Hematopoietic multipotent progenitor cell (in vitro differentiated cells): ENCODE data around the gene NUAK1. TPM values are rescaled to one million over a fixed set of nuclear protein-coding genes. Genes with fewer than 3 reads are reported as not detected.
"Not testable (repeated sequence)": the region's sequence is repeated elsewhere in the genome, so short reads cannot be mapped to it uniquely, and the experiment has no call there.

Source experiments
- DNase-seq, 3 donors: peaks; one replicate each; pipeline ENCODE4 v3.0.0-alpha.2; 2011 to 2015; ENCODE audit warnings: low read depth in 2 of 3, low spot score in 2 of 3
- total RNA-seq: library from RNA; depleted of rRNA; stranded (reverse); fragments of >200 nt; gene quantifications from one replicate; pipeline ENCODE4 v1.2.3, GENCODE V29; 2012

The NUAK1 gene
- total RNA-seq, 1 donor = under 0.01 TPM

DNA sequence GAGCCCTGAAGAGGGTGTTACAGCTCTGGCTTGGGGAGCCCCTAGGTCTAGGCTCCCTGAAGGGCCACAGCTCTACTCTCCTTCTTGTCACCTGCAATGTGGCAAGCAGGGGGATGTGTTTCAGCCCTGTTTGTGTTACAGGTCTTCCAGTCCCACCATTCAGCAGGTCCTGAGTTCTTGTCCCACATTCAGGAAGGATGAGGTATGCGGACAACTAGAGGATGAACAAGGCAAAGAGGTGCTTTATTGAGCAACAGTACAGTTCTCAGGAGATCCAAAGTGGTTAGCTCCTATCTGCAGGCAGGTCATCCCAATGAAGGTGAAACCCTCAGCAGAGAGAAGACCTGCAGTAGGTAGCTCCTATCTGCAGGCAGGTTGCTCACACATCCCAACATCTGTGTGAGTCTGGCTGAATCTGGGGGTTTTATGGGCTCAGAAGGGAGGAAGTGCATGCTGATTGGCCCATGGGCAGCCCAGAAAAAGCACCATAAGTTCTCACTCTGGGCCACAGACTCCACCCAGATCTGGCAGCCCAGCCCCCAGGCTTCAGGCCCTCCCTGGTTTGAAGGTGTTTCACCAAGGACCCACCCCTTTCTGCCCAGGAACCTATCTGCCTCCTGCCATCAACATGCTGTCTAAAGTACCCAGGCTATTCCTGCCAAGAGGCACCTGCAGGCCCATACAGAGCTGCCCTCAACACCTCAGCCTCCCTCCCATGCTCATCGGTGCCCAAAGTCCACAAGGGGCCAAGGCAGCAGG, 98.9 kb downstream of the NUAK1 start:
- DNase-seq = no peak

DNA sequence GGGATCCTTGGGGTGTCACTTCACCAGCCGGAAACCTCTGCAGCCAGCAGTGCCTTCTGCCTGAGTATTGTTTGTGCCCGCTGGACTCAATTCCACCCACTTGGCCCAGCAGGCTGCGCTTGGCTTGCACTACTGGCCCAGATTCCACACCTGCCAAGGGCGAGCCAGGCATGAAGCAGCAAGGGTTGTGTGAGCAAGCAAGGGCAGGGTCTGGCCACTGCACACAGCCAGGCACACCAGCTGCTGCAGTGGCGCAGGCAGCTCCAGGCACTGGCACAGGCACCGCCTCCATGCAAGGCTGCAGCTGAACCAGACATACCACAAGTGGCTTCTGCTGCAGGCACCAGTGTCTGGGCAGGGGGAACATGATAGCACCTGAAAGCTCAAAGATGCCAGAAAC, 99.5 kb downstream of the NUAK1 start:
- no peak for DNase-seq

DNA sequence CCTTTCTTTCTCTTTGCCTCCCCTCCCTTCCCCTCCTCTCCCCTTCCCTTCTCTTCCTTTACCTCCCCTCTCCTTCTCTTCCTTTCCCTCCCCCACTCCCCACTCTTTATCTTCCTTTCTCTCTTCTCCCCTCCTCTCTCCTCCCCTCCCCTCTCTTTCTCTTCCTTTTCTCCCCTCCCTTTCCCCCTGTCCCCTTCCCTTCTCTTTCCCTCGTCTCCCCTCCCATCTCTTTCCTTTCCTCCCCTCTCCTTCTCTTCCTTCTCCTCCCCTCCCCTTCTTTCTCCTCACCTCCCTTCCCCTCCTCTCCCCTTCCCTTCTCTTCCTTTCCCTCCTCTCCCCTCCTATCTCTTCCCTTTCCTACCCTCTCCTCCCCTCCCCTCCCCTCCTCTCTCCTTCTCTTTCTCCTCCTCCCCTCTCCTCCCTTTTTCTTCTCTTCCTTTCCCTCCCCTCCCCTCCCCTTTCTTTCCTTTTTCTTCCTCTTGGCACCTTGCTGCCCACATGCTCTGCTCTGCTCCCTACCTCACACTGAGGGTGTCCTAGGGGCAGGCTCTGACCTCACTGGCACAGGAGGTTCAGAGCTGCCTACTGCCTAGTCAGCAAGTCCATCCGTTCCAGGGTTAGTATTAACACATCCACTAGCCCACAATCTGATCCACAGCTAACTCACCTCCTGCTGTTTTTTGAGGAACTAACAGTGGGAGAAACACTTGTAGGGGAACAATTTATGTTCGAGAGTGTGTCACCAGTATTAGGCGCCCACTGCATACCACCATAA, 101.0 kb downstream of the NUAK1 start:
- no peak for DNase-seq

DNA sequence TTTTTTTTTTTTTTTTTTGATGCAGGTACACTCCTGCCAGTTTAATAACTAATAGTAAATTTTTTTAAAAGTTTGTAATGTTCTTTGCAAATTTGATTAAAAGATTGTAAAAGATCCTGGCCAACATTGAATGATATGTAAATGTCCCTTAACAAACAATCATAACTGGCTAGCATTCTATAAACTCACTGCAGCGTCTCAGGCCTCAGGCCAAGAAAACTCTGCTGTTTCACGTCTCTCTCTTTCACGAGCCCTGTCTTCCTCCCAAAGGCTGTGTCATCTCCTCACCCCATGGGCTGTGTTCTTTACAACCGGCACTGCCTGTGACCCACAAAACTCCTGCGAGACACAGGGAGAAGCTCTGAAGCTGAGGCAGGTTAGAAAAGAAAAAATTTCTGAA, 103.3 kb downstream of the NUAK1 start:
- DNase-seq = no peak

DNA sequence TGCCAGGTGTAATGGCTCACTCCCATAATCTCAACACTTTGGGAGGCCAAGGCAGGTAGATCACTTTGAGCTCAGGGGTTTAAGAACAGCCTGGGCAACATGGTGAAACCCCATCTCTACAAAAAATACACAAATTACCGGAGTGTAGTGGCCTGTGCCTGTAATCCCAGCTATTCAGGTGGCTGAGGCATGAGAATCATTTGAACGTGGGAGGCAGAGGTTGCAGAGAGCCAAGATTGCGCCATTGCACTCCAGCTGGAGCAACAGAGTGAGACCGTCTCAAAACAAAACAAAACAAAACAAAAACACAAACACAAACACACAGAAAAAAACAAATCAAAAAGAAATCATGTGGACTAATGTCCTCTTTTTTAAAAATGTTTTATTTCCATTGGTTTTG, 104.4 kb downstream of the NUAK1 start:
- no peak for DNase-seq

DNA sequence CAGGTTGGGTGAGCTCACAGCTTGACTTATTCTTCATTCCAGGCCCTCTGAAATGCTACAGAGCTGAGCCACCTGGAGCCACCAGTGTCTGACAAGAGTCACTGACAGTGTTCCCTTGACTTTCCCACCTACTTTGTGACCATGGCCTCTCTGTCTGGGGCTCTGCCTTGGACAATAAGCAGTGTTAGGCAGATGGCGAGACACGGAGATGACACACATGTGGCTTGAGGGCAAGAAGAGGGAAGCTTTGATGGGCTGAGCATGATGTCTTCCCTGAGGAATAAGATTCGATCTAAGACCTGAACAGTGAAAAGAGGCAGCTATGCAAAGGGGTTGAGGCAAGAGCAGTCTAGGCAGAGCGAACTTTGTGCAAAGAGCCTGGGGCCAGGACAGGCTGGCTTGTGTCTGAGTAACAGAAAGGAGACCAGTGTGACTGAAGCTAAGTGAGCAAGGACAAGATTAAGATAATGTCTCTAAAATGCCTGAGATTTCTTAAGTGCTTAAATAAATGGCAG, 105.5 kb downstream of the NUAK1 start:
- DNase-seq = no peak

DNA sequence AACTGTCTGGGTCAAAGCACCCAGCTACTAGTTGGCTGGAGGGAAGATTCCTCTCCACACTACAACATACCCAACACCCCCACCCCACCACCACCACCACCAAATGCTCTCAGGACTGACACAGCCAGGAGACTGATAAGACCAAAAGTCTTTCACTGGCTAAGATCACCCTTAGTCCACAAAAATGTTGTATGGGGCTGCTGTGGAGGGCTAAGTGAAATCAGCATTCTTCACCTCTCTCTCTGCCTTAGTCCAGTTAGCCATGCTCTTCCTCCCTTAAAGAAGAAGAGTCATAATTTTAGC, 106.2 kb downstream of the NUAK1 start:
- no peak for DNase-seq

DNA sequence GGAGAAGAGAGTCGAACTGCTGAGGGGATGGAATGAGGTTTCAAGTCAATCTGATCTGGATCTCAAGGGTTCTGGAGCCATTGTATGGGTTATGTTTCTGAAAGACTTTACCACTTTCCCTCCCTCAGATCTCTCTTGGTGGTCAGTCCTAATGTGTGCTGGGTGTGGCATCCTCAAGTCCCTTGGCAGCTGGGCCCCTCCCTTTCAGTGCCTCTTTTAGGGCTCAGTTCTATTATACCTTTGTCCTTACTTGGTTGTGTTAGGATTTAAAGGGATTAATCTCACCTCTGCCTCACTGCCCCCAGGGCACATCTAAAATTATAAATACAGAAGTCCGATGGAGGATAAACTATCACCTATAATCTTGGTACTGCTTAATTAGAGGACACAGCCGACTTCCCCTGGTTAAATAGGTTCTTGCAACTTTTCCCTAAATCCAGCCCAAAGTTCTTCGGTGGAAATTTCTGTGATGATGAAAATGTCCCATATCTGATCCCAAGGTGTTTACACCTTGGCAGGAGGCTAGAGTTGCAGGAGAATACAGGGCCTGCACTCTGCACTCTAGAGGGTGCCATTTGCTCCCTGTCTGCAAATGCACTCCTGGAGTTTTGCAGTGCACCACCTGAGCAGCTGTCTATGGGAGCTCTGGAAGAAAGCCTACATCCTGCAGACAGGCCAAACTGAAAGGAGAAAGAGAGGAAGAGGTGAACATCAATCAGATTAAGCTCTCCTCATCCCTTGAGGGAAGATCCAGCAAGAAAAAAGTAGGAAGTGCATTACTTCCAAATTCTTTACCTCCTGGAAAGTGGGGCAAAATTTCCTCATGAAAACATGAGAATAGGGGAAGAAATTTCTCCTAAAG, 106.8 kb downstream of the NUAK1 start:
- DNase-seq = no peak

DNA sequence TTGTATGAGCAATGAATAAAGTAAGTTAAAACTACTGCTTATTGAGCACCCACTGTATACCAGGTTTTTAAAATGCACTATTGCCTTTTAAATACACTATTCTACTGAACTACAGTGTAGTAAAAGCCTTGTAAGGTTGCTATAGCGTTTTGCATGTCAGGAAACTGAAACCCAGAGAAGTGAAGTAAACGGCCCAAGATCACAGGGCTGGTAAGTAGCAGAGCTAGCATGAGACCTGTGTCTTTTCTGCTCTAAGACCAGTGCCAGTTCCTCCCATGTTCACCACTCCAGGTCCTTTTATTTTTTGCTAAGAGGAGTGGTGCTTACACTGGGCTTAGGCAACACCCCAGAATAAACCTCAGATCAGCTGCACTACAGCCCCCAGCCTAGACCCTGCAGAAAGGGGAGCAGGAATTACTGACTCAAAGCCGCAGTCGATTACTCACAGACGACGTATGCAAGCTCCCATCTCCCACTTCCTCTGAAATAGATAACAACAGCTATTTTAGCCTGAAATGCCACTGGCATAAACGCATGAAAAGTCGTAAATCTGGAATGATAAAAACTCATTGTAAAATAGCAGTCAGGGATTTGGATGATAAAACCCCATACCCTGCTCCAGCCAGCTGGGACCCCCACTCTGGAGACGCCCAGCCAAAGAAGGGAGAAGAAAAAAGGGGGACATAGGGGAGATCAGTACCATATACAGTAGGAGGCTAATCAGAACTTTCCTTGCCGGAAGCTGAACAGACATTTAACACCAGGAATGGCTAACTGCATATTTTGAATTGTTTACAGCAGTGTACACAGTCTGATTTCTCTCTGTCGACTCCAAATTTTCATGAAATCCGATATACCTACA, 108.3 kb downstream of the NUAK1 start:
- DNase-seq = no peak

DNA sequence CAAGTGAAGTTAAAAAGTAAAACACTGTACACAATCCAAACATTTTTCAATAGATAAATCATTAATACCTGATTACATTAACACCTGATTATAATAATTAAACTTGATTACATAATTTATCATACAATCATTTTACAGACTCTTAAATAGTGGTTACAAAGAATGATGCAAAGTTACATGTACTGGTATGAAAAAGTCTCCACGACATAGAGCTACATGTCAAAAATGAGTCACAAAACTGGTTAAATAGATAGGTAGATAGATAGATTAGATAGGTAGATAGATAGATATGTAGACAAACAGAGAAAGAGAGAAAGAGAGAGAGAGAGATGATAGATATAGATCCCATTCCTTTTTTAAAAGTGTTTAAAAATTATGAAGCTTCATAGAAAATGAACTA, 109.2 kb downstream of the NUAK1 start:
- no peak for DNase-seq

DNA sequence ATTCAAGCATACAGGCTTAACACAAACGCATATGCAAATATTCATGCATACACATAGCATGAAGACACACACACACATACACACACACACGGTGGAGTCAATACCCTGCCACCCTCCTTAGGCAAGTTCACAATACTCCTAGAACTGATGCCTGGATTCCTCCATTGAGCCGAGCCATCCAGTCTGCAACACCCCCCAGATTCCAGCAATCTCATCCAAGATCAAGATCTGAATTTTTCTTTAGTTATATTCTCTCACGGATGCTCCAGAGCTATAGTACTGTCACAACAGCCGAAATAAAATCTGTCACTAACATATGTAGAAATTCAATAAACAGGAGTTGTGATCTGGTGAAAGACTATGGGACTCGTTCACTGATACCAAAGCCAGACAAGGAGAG, 110.8 kb downstream of the NUAK1 start:
- no peak for DNase-seq

DNA sequence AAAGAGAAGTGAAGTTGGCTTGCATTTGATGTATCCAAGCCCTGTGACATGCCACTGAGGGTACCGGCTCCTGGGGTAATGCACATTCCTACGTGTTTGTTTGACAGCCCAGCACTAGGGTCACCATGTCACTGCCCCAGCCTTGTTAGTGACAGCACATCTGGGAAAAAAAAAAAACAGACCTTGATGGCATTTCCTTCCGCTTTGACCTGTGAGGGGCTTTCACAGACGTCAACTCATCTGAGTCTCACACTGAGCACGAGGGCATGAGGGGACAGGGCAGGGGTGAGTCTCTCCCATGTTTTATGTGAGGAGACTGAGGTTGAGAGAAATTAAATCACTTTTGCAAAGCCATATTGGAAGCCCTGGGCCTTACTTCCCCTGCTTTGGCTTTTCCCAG, 111.5 kb downstream of the NUAK1 start:
- DNase-seq = no peak

DNA sequence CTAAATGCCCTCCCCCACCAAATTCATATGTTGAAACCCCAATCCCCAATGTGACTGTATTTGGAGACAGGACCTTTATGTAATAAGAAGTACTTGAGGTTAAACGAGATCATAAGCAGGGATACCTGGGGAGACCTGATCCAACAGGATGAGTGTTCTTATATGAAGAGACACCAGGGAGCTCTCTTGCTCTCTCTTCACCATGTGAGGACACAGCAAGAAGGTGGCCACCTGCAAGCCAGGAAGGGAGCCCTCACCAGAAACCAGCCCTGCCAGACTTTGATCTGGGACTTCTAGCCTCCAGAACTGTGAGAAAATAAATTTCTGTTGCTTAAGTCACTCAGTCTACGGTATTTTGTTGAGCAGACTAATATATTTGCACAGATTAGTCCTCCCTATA, 113.6 kb downstream of the NUAK1 start:
- DNase-seq = no peak

DNA sequence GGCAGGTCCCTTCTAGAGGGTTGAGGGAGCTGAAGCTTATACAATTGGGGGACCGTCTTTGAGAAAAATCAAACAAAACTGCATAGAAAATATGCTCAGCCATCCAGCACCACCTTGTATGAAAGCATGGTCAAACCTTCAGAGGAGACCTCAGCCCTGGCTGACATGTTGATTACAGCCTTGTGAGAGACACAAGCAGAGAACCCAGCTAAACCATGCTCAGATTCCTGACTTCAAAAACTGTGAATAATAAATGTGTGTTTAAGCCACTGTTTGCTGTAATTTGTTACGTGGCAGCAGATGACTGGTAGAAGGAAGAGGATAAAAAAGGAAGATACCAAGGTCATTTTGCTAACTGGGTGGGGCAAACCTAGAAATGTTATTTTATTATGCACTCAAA, 115.7 kb downstream of the NUAK1 start:
- DNase-seq = no peak

DNA sequence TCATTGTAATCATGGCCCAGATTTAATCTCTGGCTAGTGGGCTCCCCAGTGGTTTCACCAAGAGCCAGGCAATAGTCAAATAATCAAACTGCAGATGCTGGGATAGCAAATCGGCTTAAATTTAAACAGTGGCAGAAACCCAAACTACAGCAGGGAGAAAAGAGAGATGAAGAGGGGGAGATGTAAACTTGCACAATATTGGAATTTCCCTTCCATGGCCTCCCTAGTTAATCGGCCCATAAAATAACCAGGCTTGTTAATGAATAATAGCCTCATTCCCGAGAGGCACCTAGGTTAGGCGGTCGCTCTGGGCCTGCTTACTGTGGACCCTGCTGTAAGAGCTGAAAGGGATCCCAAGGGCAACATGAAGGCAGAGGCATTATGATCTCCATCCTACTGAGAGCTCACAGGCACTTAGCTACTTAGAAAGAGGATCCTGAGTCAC, 116.2 kb downstream of the NUAK1 start:
- no peak for DNase-seq

DNA sequence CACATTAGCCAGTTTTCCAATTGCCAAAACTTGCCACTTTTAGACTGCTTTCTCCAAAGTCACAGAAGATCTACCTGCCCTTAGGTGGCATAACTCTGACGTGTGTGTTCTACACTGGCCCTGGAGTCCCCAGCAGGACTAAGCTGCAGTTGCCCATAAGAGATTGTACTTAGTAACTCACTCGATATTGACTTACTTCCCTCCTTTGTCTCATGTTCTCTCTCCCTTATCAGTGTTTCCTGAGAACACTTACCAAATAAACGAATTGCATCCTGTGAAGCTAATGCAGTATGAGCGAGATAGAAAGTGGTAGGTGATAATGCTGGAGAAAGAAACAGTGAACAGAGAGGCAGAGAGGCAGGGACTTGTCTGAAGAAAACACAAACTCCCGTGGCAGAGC, 117.2 kb downstream of the NUAK1 start:
- DNase-seq = no peak

DNA sequence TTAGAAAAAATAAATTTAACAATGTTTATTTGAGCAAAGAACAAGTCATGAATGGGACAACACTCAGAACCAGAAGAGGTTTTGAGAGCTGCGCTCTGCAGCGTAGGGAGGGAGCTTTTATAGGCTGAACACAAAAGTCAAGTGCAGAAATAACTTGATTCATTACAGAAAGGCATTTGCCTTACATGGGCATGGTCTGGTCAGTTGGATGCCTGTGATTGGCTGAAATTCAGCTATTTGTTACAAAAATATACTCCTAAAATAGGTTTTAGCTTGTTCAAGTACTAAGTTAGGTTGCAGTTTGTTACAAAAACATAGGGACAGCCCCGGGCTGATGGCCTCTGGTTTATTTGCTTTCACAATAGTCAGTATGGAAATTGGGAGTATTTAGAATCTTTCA, 118.0 kb downstream of the NUAK1 start:
- DNase-seq = no peak

DNA sequence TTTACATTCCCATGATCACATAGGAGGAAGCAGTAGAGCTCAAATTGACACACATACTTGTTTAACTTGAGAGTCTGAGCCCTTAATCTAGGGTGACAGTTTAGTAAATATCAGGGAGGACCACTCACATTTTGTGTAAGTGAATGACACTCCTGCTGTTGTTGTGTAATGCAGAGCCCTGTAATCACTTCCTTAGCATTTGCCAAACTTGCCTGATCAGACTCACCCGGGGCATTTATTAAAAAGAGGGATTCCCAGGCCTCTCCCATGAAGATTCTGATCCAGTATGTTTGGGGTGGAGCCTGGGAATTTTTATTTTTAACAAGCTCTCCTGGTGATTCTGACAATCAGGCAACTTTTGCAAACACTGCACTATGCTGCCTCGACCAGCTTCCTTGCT, 119.6 kb downstream of the NUAK1 start:
- no peak for DNase-seq

DNA sequence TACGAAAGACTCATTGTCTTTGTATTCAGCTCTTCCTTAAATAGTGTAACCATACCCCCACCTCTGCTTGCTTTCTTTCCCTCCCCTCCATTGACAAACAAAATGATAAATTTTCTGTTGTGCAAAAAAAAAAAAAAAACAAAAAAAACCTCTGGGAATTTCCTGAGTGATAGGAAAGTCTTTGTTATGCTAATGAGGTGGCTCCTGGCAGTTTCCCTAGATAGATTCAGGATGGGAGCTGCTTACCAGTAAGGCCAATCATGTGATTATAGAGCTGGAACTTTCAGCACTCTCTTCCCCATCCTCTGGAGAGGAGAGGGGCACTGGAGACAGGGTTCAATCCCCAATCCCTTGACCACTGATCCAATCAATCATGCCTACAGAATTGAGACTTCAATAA, 120.5 kb downstream of the NUAK1 start:
- no peak for DNase-seq

DNA sequence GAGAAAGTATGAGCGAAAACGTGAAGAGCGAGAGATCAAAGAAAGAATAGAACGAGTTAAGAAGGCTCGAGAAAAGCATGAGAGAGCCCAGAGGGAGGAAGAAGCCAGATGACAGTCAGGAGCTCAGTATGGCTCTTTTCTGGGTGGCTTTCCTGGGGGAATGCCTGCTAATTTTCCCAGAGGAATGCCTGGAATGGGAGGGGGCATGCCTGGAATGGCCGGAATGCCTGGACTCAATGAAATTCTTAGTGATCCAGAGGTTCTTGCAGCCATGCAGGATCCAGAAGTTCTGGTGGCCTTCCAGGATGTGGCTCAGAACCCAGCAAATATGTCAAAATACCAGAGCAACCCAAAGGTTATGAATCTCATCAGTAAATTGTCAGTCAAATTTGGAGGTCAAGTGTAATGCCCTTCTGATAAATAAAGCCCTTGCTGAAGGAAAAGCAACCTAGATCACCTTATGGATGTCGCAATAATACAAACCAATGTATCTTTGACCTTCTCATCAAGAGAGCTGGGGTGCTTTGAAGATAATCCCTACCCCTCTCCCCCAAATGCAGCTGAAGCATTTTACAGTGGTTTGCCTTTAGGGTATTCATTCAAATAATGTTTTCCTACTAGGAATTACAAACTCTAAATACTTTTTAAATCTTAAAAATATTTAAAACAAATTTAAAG, 122.0 kb downstream of the NUAK1 start:
- DNase-seq = not testable (repeated sequence)
